Kasumi-1 (cell line): ENCODE results near the gene ALOX12B.
"Not testable (repeated sequence)": the region's sequence is repeated elsewhere in the genome, so short reads cannot be mapped to it uniquely, and the experiment has no call there.

Source experiments
- DNase-seq, 2 experiments: peaks; one replicate each; lab custom pipeline; 2025; lab: John Stamatoyannopoulos, UW

Gene ALOX12B

GRCh38 chr17:8044819-8045810 lies 42.4 kb downstream of the ALOX12B start:
- no peak for DNase-seq

- DNase-seq: no peak
Observed at GRCh38 chr17:8041979-8042378, 45.5 kb downstream of the ALOX12B start.

GRCh38 chr17:8041249-8041928 lies 46.1 kb downstream of the ALOX12B start:
- DNase-seq: peak; percentile 46 to 48

GRCh38 chr17:8039611-8040168 lies 47.8 kb downstream of the ALOX12B start:
- DNase-seq: no peak

- DNase-seq: no peak
Observed at GRCh38 chr17:8038954-8039610, 48.4 kb downstream of the ALOX12B start, which contains the start of gene ALOX15B. TSS of gene ALOX15B (plus strand) at chr17:8039059. CDS start at chr17:8039156, 97 bp downstream.

- no peak for DNase-seq
Observed at GRCh38 chr17:8032442-8032841, 55.1 kb downstream of the ALOX12B start.

- no peak for DNase-seq
Observed at GRCh38 chr17:8031950-8032349, 55.6 kb downstream of the ALOX12B start.

GRCh38 chr17:8031261-8031661 lies 56.3 kb downstream of the ALOX12B start:
- no peak for DNase-seq

- no peak for DNase-seq
Observed at GRCh38 chr17:8029121-8029520, 58.4 kb downstream of the ALOX12B start.

GRCh38 chr17:8025176-8025911 lies 62.2 kb downstream of the ALOX12B start:
- no peak for DNase-seq

DNA sequence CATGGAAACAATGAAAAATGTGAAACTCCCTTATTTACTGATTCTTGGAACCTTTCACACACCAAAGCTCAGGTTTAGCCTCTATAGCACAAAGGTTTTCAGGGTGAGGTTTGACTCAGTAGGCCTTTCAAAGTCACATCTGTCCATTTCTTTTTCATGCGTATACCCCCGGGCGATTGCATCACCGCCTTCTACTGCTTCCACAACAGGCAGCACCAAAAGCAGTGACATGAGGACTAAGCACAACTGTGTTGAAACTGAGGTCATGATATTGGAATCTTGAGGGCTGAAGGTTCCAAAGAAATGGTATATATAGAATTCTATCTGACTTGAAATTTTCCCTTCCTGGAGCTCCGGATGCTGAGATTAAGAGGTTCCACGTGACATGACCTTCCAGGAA lies 63.4 kb downstream of the ALOX12B start:
- not testable (repeated sequence) for DNase-seq
